Skin epidermis (tissue), 12 donors: ENCODE data around the gene GPR171.
"Not testable (repeated sequence)": the region's sequence is repeated elsewhere in the genome, so short reads cannot be mapped to it uniquely, and the experiment has no call there.

Experiments used
- H3K27ac ChIP-seq, 21 experiments: fragments of 200-600 bp; sonication (generic) in 11 of 21; one replicate each; pipeline ENCODE4 v1.5.0; 2020; ENCODE audit warnings: mild to moderate bottlenecking in 3 of 21, inconsistent platforms in 2 of 21, moderate library complexity in 2 of 21
- H3K4me3 ChIP-seq, 7 experiments: fragments of 200-600 bp; sonication (generic) in 2 of 7; one replicate each; pipeline ENCODE4 v1.5.0; 2020; ENCODE audit warnings: inconsistent platforms in 2 of 7, mild to moderate bottlenecking in 2 of 7, moderate library complexity in 1 of 7

Gene GPR171

GRCh38 chr3:151203051-151203420, at the start of gene GPR171:
Gene GPR171 (minus strand): TSS chr3:151203216. CDS start chr3:151199386, 3,830 bp downstream.
- Histone ChIP-seq H3K27ac (peak within 1 kb of the TSS in 13 of 21 experiments; percentile 10 to 89 (median 73)), H3K4me3 (peak within 1 kb of the TSS in 5 of 7 experiments; percentile 2 to 28 (median 7))

- H3K27ac ChIP-seq: peak overlapping the region in 1 of 21 experiments; percentile 13
- H3K4me3 ChIP-seq: no peak overlapping the region
Observed at GRCh38 chr3:151248772-151249337, 45.8 kb upstream of the GPR171 start.

- H3K27ac ChIP-seq, H3K4me3 ChIP-seq: not testable (repeated sequence)
Observed at GRCh38 chr3:151242006-151242405, 39.0 kb upstream of the GPR171 start.

GRCh38 chr3:151236736-151237135, 33.7 kb upstream of the GPR171 start:
- H3K4me3 ChIP-seq: no peak overlapping the region
- no peak overlapping the region for H3K27ac ChIP-seq

- H3K4me3 ChIP-seq: no peak overlapping the region
- no peak overlapping the region for H3K27ac ChIP-seq
Observed at GRCh38 chr3:151236316-151236715, 33.3 kb upstream of the GPR171 start.

GRCh38 chr3:151234825-151235224, 31.8 kb upstream of the GPR171 start:
- Histone ChIP-seq H3K27ac (no peak overlapping the region), H3K4me3 (no peak overlapping the region)

- no peak overlapping the region for H3K4me3 ChIP-seq
- H3K27ac ChIP-seq: no peak overlapping the region
Observed at GRCh38 chr3:151232991-151233390, 30.0 kb upstream of the GPR171 start.

- not testable (repeated sequence) for H3K4me3 ChIP-seq, H3K27ac ChIP-seq
Observed at GRCh38 chr3:151232403-151232802, 29.4 kb upstream of the GPR171 start.

- Histone ChIP-seq H3K4me3 (no peak overlapping the region), H3K27ac (peak overlapping the region in 4 of 21 experiments; percentile 18 to 56 (median 29))
Observed at GRCh38 chr3:151230646-151231045, 27.6 kb upstream of the GPR171 start.

GRCh38 chr3:151228666-151229040, 25.6 kb upstream of the GPR171 start:
- peak overlapping the region in 14 of 21 experiments; percentile 4 to 77 (median 53) for H3K27ac ChIP-seq
- H3K4me3 ChIP-seq: no peak overlapping the region

- H3K4me3 ChIP-seq: no peak overlapping the region
- peak overlapping the region in 14 of 21 experiments; percentile 4 to 77 (median 53) for H3K27ac ChIP-seq
Observed at GRCh38 chr3:151227807-151228665, 25.0 kb upstream of the GPR171 start.

- Histone ChIP-seq H3K4me3 (no peak overlapping the region), H3K27ac (peak overlapping the region in 4 of 21 experiments; percentile 30 to 77 (median 63))
Observed at GRCh38 chr3:151227266-151227806, 24.3 kb upstream of the GPR171 start.

- Histone ChIP-seq H3K4me3 (no peak overlapping the region), H3K27ac (peak overlapping the region in 1 of 21 experiments; percentile 20)
Observed at GRCh38 chr3:151226825-151227224, 23.8 kb upstream of the GPR171 start.

- H3K4me3 ChIP-seq: no peak overlapping the region
- no peak overlapping the region for H3K27ac ChIP-seq
Observed at GRCh38 chr3:151226088-151226563, 23.1 kb upstream of the GPR171 start.

- peak overlapping the region in 1 of 21 experiments; percentile 7 for H3K27ac ChIP-seq
Observed at GRCh38 chr3:151225040-151225975, 22.3 kb upstream of the GPR171 start.

GRCh38 chr3:151224268-151224866, 21.4 kb upstream of the GPR171 start:
- Histone ChIP-seq H3K4me3 (no peak overlapping the region), H3K27ac (peak overlapping the region in 1 of 21 experiments; percentile 3)

More at GRCh38 chr3:151225040-151225975, 22.3 kb upstream of the GPR171 start:
- no peak overlapping the region for H3K4me3 ChIP-seq

GRCh38 chr3:151219056-151219455, 16.0 kb upstream of the GPR171 start:
- H3K4me3 ChIP-seq: no peak overlapping the region
- H3K27ac ChIP-seq: no peak overlapping the region

- Histone ChIP-seq H3K4me3 (no peak overlapping the region), H3K27ac (no peak overlapping the region)
Observed at GRCh38 chr3:151218136-151218535, 15.1 kb upstream of the GPR171 start.
